Cardiac fibroblast (primary cell): ENCODE results near the gene MIF4GD.

Experiments
- DNase-seq, 2 donors: peaks; one replicate each; pipeline versions ENCODE4 v3.0.0 to v3.0.0-alpha.2; 2010; ENCODE audit warnings: low read depth in 2 of 2
- H3K4me3 ChIP-seq, 2 donors: replicated peaks in 1 of 2; 1 replicate in 1 of 2; 2 replicates in 1 of 2; pipeline ENCODE4 v1.5.1; 2011; ENCODE audit warnings: low read depth in 2 of 2, low read length in 2 of 2, mild to moderate bottlenecking in 2 of 2, moderate library complexity in 1 of 2
- CTCF ChIP-seq: IDR thresholded peaks from one replicate; pipeline ENCODE4 v1.5.1; 2011; ENCODE audit warnings: low read depth, mild to moderate bottlenecking, low read length, inconsistent platforms

The MIF4GD gene

DNA sequence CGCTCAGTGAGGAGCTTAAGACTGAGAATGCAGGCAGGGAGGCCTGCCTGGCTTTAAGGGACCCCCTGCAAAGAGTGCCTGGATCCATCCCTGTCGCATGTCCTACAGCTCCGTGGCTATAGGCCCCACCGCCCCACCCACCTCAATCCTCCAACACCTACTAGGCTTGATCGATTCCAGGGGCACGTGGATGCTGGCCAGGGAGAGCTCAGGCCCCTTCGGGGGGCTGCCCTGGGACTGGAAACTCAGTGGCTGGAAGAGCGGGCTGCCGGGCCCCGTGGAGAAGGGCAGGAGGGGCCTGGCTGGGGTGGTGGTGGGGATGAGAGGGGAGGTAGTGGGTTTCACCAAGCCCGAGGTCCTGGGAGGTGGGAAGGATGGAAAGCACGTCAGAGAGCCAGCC is 31.8 kb downstream of the MIF4GD start:
- H3K4me3 ChIP-seq = no peak overlapping the region
- no peak for TF ChIP-seq CTCF
- DNase-seq = no peak

- TF ChIP-seq CTCF = peak; percentile 86
- no peak overlapping the region for H3K4me3 ChIP-seq
- peak; percentile 73 to 76 for DNase-seq
These were observed 32.3 kb downstream of the MIF4GD start for GRCh38 chr17:75238684-75239191.

DNA sequence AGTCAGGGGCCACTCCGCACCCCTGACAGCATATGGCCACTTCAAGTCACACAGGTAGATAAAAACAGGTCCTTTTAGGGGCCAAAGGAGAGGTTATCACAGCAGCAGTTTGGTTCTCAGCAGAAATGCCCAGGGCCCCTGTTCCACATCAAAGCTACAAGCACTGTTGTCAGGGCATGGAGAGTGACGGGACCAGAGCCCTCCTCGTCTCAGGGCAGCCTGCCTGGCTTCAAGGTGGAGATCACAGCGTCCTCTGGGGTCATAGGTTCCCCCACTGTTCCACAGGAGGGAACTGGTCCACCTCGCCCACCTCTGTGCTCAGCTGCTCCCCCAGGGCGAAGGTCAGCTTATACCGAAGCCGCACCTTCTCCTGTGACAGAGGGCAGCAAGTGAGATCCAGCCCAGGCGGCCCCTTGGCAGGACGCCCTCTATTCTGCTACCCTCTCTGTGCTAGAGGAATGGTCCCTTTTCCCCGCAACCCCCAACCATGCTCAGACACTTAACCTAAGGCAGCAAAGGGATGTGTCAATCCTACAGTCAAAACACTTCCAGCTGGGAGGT is 32.9 kb downstream of the MIF4GD start:
- no peak for DNase-seq
- no peak overlapping the region for H3K4me3 ChIP-seq
- TF ChIP-seq CTCF = no peak

DNA sequence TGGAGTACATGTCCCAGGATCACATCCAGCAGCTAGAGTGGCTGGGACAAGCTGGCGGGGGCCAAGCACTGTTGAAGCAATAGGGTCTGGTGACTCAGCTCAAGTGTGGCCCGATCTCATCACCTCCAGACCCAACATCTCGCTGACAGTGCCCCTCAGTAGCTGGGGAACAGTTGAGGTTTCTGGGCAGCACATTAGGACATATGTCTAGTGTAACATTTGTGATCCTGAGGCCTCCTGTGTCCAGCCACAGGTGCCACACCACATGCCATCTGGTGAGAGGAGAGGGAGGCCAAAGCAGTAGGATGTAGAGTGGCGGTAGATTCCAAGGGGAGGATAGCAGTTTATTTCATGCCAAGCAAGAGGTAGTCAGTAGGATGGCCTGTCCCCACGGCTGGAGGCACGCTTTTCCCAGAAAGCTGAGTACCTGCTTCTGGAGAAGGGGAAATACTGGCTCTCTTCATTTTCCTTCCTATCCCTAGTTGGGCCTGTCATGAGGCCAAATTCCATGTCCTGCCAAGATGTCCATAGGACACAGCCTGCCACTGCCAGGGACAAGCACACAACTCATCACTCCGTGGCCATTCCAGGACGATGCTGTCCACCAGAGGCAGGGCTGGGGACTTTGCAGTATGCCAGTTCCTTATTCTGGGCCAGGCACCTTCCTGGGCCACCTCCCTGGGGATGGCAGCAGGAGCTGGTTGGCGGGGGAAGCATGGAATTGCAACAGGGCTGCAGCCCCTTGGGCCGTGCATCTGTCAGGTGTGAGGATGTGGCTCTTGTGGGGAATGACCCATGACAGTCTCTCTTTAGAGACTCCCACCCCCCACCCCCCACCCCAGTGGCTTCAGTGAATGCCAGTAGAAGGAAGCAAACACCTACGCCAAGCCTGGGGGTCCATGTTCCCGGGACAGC is 33.7 kb downstream of the MIF4GD start:
- DNase-seq = no peak
- TF ChIP-seq CTCF = no peak
- no peak overlapping the region for H3K4me3 ChIP-seq

DNA sequence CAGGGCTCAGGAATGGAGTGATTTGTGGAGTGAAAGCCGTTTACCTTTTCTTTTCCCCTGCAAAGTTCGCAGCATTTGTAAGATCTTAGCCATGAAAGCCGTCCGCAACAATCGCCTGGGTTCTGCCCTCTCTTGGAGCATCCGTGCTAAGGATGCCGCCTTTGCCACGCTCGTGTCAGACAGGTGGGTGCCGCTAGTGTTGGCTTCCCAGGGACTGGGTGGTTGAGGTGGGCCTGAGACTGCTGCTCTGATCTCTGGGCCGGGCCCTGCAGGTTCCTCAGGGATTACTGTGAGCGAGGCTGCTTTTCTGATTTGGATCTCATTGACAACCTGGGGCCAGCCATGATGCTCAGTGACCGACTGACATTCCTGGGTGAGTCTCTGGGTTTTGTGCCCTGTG is 38.2 kb downstream of the MIF4GD start:
- H3K4me3 ChIP-seq = no peak overlapping the region
- no peak for DNase-seq
- no peak for TF ChIP-seq CTCF

DNA sequence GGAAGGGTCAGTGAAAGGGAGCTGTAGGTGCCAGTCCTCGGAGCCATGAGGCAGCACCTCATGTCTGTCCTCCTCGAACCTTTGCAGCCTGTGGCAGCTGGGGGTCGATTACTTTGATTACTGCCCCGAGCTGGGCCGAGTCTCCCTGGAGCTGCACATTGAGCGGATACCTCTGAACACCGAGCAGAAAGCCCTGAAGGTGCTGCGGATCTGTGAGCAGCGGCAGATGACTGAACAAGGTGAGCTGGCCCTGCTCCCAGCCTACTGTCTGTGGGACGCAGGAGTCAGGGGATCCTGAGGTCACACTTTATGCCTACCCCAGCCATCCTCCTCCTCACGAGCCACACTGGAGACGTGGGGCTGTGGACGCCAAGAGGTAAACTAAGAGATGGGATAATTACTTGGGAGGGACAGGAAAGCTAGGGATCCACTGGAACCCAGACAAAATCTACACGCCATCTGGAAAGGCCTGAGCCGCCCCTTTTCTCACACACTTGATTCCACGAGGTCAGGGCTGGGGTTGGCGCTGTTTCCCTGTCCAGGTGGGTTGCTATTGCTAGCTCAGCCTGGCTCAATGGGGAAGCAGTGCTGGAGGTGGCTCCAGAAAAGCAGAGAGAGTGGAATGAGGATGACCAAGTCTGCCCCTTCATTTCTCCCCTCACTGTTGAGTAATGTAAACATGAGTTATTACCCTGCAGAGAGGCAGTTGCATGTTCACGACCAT is 39.1 kb downstream of the MIF4GD start:
- H3K4me3 ChIP-seq = no peak overlapping the region
- TF ChIP-seq CTCF = no peak
- DNase-seq = no peak
